Fibroblast of the aortic adventitia (primary cell): Measurements from ENCODE around the gene ARHGAP10. TPM values are rescaled to one million over a fixed set of nuclear protein-coding genes. Genes with fewer than 3 reads are reported as not detected.
A peak's percentile ranks its signal among the peaks of the same experiment; 100 is the strongest.

ENCODE experiments used
- DNase-seq: peaks from one replicate; pipeline ENCODE4 v3.0.0-alpha.2; 2010; ENCODE audit warnings: low read depth
- H3K4me3 ChIP-seq: 2 replicates; pipeline ENCODE4 v1.5.1; 2011; ENCODE audit warnings: low read depth, mild to moderate bottlenecking, control low read depth, low read length, moderate library complexity
- CTCF ChIP-seq: IDR thresholded peaks from 2 replicates; pipeline ENCODE4 v1.5.1; 2011; ENCODE audit warnings: mild to moderate bottlenecking, low read length, control low read depth, inconsistent platforms; ENCODE audit not compliant: insufficient read depth
- total RNA-seq: library from RNA; depleted of rRNA; stranded (reverse); fragments of >200 nt; gene quantifications from 2 replicates; pipeline ENCODE4 v1.2.3, GENCODE V29; 2012; ENCODE audit warnings: low replicate concordance

ARHGAP10 gene
- total RNA-seq, 1 donor: 45.0 TPM

- no peak overlapping the region for H3K4me3 ChIP-seq
- no peak for TF ChIP-seq CTCF
- peak; percentile 33 for DNase-seq
Observed at GRCh38 chr4:147816382-147817254, 84.7 kb downstream of the ARHGAP10 start.

GRCh38 chr4:147820975-147821374, 89.1 kb downstream of the ARHGAP10 start:
- no peak for DNase-seq
- TF ChIP-seq CTCF: no peak
- no peak overlapping the region for H3K4me3 ChIP-seq

GRCh38 chr4:147821555-147821954, 89.7 kb downstream of the ARHGAP10 start:
- H3K4me3 ChIP-seq: no peak overlapping the region
- DNase-seq: no peak
- TF ChIP-seq CTCF: no peak

DNA sequence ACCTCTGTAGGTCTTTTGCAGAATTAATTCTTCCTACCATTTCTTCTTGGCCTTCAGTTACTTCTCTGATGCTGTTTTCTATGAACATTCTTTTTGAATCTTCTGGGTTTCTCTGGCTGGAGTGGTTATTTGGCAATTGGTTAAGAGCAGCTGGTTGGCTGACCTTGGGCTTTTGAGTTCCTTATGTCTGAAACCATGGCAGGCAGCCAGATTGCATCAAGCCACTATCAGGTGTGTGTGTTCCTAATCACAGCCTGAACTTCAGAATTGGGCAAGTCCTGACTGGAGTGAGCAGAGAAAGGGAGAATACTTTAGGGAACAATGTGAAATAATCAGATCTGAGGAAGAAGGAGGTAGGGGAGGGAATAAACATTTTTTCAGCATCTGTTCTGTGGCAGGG, 90.2 kb downstream of the ARHGAP10 start:
- H3K4me3 ChIP-seq: no peak overlapping the region
- no peak for TF ChIP-seq CTCF
- peak; percentile 99 for DNase-seq

GRCh38 chr4:147823130-147823529, 91.2 kb downstream of the ARHGAP10 start:
- TF ChIP-seq CTCF: no peak
- H3K4me3 ChIP-seq: no peak overlapping the region
- DNase-seq: peak; percentile 37

- H3K4me3 ChIP-seq: no peak overlapping the region
- DNase-seq: no peak
- TF ChIP-seq CTCF: no peak
Observed at GRCh38 chr4:147824316-147824715, 92.4 kb downstream of the ARHGAP10 start.

GRCh38 chr4:147824884-147825283, 93.0 kb downstream of the ARHGAP10 start:
- no peak for TF ChIP-seq CTCF
- no peak for DNase-seq

More at GRCh38 chr4:147824884-147825283, 93.0 kb downstream of the ARHGAP10 start:
- no peak overlapping the region for H3K4me3 ChIP-seq
